ENCODE data around the gene MINDY4.

DNA sequence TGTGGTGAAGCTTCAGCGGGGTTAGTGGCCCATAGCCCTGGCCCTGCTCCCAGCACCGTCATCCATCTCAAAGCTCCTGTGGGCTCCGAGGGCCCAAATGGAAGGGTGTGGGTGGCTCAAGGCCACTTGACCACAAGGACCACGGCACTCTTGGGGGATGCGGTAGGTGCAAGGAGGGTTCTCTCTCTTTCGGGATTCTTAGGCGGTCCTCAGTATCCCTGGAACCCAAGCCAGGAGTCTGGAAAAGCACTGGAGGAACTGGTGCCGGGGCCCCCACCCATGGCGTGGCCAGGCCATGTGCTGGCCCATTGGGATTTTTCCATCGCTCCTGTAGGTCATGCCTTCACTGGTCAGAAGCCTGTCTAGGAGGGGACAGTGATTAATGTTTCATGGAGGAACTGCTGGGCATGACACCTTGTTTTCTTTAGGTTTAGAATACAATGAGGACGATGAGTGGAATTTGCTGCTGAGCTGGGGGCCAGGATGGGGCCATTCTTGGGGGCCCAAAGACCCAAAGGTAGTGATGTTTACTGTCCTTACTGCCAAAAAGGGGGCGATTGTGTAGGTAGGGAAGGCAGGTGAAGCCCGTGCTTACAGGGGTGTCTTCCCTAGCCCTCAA, 157.1 kb downstream of the MINDY4 start:
- TF ChIP-seq, protein P1, sequence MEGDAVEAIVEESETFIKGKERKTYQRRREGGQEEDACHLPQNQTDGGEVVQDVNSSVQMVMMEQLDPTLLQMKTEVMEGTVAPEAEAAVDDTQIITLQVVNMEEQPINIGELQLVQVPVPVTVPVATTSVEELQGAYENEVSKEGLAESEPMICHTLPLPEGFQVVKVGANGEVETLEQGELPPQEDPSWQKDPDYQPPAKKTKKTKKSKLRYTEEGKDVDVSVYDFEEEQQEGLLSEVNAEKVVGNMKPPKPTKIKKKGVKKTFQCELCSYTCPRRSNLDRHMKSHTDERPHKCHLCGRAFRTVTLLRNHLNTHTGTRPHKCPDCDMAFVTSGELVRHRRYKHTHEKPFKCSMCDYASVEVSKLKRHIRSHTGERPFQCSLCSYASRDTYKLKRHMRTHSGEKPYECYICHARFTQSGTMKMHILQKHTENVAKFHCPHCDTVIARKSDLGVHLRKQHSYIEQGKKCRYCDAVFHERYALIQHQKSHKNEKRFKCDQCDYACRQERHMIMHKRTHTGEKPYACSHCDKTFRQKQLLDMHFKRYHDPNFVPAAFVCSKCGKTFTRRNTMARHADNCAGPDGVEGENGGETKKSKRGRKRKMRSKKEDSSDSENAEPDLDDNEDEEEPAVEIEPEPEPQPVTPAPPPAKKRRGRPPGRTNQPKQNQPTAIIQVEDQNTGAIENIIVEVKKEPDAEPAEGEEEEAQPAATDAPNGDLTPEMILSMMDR (IDR thresholded peaks at IDR 0.05) = no peak
- TF ChIP-seq POLR2A (IDR thresholded peaks at IDR 0.05; ENCODE audit: low read depth) (no peak), EP300 (IDR thresholded peaks at IDR 0.05) (no peak)
